ENCODE data around the gene CFAP73. TPM values are rescaled to one million over a fixed set of nuclear protein-coding genes. Genes with fewer than 3 reads are reported as not detected.
A peak's percentile ranks its signal among the peaks of the same experiment; 100 is the strongest.

Gene CFAP73
- total and polyA plus RNA-seq, 2 experiments from 2014 or later = 0.50 to 0.59 TPM

DNA sequence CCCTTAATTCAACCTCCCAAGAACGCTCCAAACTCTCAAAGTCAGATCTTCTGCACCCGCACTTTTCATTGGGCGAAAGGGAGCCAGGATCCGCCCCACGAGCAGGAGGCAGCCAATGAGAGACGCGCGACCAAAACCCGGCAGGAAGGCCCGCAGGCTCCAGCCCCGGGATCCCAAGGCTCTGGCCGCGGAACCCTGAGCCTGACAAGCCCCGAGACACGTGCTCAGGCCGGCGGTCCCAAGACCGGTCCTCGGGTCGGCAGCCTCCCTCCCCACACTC, 35.3 kb downstream of the CFAP73 start (continued):
- TF ChIP-seq EZH2phosphoT487 (IDR thresholded peaks at IDR 0.05; ENCODE audit: unreplicated experiment) (no peak), JUNB (IDR thresholded peaks at IDR 0.05; ENCODE audit: unreplicated experiment) (no peak), EZH2 (IDR thresholded peaks at IDR 0.05; ENCODE audit: low read depth, unreplicated experiment) (no peak), REST (IDR thresholded peaks at IDR 0.05; ENCODE audit: unreplicated experiment) (no peak)

GRCh38 chr12:113185180-113186032, 35.9 kb downstream of the CFAP73 start, which contains the start of the genes DDX54 and RITA1:
Gene DDX54, minus strand, starts transcription at chr12:113185478. Its CDS starts 27 bp downstream, at chr12:113185451.
Gene RITA1, plus strand, starts transcription at chr12:113185721. Its CDS starts 1,026 bp downstream, at chr12:113186747.
- peak within 1 kb of the TSS; percentile 87 for H3K27ac ChIP-seq (ENCODE audit: low read depth)
- Mint-ChIP-seq H3K9me3 (no peaks in the 10 kb centered on the region), H3K36me3 (ENCODE audit: low read depth) (peaks cover 45% of the 10 kb centered on the region), H3K4me1 (peaks cover 12% of the 10 kb centered on the region), H3K4me3 (peak within 1 kb of the TSS; percentile 95), H3K27me3 (ENCODE audit: insufficient read depth, low read depth, poor library complexity) (peaks cover 10% of the 10 kb centered on the region), H3K27ac (peak within 1 kb of the TSS; percentile 88)
- peaks cover 4% of the 10 kb centered on the region; the same call in 1 of the 2 replicates for H3K4me1 ChIP-seq (ENCODE audit: insufficient read depth)
- no peaks in the 10 kb centered on the region; the same call in 1 of the 2 replicates for H3K36me3 ChIP-seq (ENCODE audit: insufficient read depth)
- peaks cover 52% of the 10 kb centered on the region for H3K79me2 ChIP-seq (replicated peaks; ENCODE audit: insufficient read depth)
- peak within 1 kb of the TSS; percentile 97 for H3K4me3 ChIP-seq
- peak within 1 kb of the TSS; percentile 95 for H2AFZ ChIP-seq
- H3K27me3 ChIP-seq (ENCODE audit: insufficient read depth) = no peaks in the 10 kb centered on the region
- peak; percentile 87 for DNase-seq (ENCODE audit: low spot score)
- TF ChIP-seq ZNF114 (CRISPR knock-in tag; IDR thresholded peaks at IDR 0.05) (no peak), CREB1 (CRISPR knock-in tag; IDR thresholded peaks at IDR 0.05; ENCODE audit: low read depth) (0 out of 2 replicates have a peak, but pooled peaks have one; percentile 36), POLR2AphosphoS5 (IDR thresholded peaks at IDR 0.05; ENCODE audit: low read depth) (peak; percentile 81), NANOG (IDR thresholded peaks at IDR 0.05; ENCODE audit: borderline replicate concordance) (no peak)
- TF ChIP-seq, protein P1, sequence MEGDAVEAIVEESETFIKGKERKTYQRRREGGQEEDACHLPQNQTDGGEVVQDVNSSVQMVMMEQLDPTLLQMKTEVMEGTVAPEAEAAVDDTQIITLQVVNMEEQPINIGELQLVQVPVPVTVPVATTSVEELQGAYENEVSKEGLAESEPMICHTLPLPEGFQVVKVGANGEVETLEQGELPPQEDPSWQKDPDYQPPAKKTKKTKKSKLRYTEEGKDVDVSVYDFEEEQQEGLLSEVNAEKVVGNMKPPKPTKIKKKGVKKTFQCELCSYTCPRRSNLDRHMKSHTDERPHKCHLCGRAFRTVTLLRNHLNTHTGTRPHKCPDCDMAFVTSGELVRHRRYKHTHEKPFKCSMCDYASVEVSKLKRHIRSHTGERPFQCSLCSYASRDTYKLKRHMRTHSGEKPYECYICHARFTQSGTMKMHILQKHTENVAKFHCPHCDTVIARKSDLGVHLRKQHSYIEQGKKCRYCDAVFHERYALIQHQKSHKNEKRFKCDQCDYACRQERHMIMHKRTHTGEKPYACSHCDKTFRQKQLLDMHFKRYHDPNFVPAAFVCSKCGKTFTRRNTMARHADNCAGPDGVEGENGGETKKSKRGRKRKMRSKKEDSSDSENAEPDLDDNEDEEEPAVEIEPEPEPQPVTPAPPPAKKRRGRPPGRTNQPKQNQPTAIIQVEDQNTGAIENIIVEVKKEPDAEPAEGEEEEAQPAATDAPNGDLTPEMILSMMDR (conservative IDR thresholded peaks at IDR 0.05; ENCODE audit: low read depth in 2 of 2) = no peak
- H3K4me2 ChIP-seq = peak within 1 kb of the TSS; percentile 94
- H4K20me1 ChIP-seq (replicated peaks; ENCODE audit: insufficient read depth) = peaks cover 37% of the 10 kb centered on the region
- peaks cover 3% of the 10 kb centered on the region; the same call in 1 of the 2 replicates for H3F3A ChIP-seq (replicated peaks; ENCODE audit: low read depth)
- peak; percentile 94 for ATAC-seq
- H3K9me2 ChIP-seq (ENCODE audit: insufficient read depth) = no peaks in the 10 kb centered on the region
